ENCODE results near the gene CYB561D1.

DNA sequence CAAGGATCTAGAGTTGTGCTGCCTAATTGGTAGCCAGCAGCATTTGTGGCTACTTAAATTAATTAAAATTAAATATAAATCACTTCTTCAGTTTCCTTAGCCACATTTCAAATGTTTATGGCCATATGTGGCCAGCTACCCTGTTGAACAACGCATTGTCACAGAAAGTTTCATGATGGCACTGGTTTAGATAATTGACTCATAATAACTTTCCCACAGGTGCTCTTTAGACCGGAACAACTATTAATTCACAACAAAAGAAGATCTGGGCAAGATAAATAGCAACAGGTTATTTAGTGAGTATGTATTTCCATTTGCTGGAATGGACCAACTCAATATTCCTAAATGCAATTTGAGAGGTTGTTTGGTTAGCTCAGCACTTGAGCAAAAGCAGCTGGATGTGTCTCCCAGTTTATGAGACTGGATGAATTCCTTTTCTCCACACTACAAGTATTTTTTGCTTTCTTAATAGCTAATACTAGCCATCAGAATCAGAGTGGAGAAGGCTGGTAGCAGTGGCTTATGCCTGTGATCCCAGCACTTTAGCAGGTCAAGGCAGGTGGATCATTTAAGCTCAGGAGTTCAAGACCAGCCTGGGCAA, 19.3 kb downstream of the CYB561D1 start:
- TF ChIP-seq CTCF (IDR thresholded peaks at IDR 0.05) (no peak), POLR2A (IDR thresholded peaks at IDR 0.05) (no peak)
